IMR-90 (cell line): Measurements from ENCODE around the gene CAMKMT. TPM values are rescaled to one million over a fixed set of nuclear protein-coding genes. Genes with fewer than 3 reads are reported as not detected.

Experiments
- ATAC-seq: fragments of 200-7000 bp; cut with Tn5 transposase; 2 replicates; pipeline ENCODE4 v1.9.1; 2020; ENCODE audit warnings: low read depth, mild to moderate bottlenecking, moderate library complexity
- BruUV-seq: library from RNA; stranded (reverse); fragments of 400-500 nt; replicated peaks from 2 replicates; lab custom pipeline; 2021; lab: Mats Ljungman, UMichigan
- CTCF ChIA-PET: fragments of 300-600 bp; formaldehyde crosslinking; extraction: SDS; loops from one replicate; lab custom pipeline; 2021; ENCODE audit warnings: antibody characterized with exemption; lab: Yijun Ruan, JAX
- POLR2A ChIA-PET: fragments of 300-600 bp; sonication (Branson Sonifier 250); formaldehyde crosslinking; loops from one replicate; lab custom pipeline; 2022; ENCODE audit warnings: antibody characterized with exemption; ENCODE audit not compliant: unreplicated experiment; lab: Charles Lee
- DNase-seq: peaks from one replicate; pipeline ENCODE4 v3.0.0; 2013
- H2AFZ ChIP-seq: replicated peaks from 2 replicates; pipeline ENCODE3; 2013; ENCODE audit warnings: low read length, mild to moderate bottlenecking; ENCODE audit not compliant: poor library complexity
- H2AK5ac ChIP-seq: 2 replicates; pipeline ENCODE4 v1.6.1; 2013; ENCODE audit warnings: low read depth, low read length, inconsistent platforms
- H2AK9ac ChIP-seq: replicated peaks from 2 replicates; pipeline ENCODE3; 2013; ENCODE audit warnings: mild to moderate bottlenecking, low read depth, low read length, moderate library complexity; ENCODE audit not compliant: poor library complexity
- H2BK120ac ChIP-seq: 2 replicates; pipeline ENCODE4 v1.6.1; 2013; ENCODE audit warnings: low read depth, low read length, inconsistent platforms
- H2BK15ac ChIP-seq: 3 replicates; pipeline ENCODE4 v1.6.1; 2013; ENCODE audit warnings: low read depth, low read length, inconsistent platforms
- H2BK20ac ChIP-seq: 2 replicates; pipeline ENCODE4 v1.6.1; 2013; ENCODE audit warnings: low read depth, mild to moderate bottlenecking, inconsistent platforms, low read length, moderate library complexity
- H2BK5ac ChIP-seq: 2 replicates; pipeline ENCODE4 v1.6.1; 2013; ENCODE audit warnings: mild to moderate bottlenecking, low read depth, low read length, inconsistent platforms; ENCODE audit not compliant: poor library complexity, severe bottlenecking
- H3K14ac ChIP-seq: replicated peaks from 2 replicates; pipeline ENCODE4 v1.6.1; 2013; ENCODE audit warnings: low read depth, low read length, inconsistent platforms
- H3K18ac ChIP-seq: 2 replicates; pipeline ENCODE4 v1.6.1; 2013; ENCODE audit warnings: low read depth, low read length, control low read depth
- H3K23ac ChIP-seq: 2 replicates; pipeline ENCODE4 v1.6.1; 2013; ENCODE audit warnings: low read depth, low read length, inconsistent platforms
- H3K27ac ChIP-seq: 2 replicates; pipeline ENCODE4 v1.5.1; 2013; ENCODE audit warnings: mild to moderate bottlenecking, control low read depth, low read length; ENCODE audit not compliant: insufficient read depth
- H3K27me3 ChIP-seq: 2 replicates; pipeline ENCODE4 v1.6.1; 2013; ENCODE audit warnings: low read length; ENCODE audit not compliant: control insufficient read depth, insufficient read depth
- H3K36me3 ChIP-seq: 2 replicates; pipeline ENCODE4 v1.6.1; 2013; ENCODE audit warnings: low read length, mixed read lengths; ENCODE audit not compliant: control insufficient read depth, insufficient read depth
- H3K4ac ChIP-seq: 2 replicates; pipeline ENCODE4 v1.6.1; 2013; ENCODE audit warnings: low read depth, low read length, inconsistent platforms
- H3K4me1 ChIP-seq: 2 replicates; pipeline ENCODE4 v1.6.1; 2013; ENCODE audit warnings: low read length, mixed read lengths; ENCODE audit not compliant: control insufficient read depth, insufficient read depth
- H3K4me2 ChIP-seq: 2 replicates; pipeline ENCODE4 v1.6.1; 2013; ENCODE audit warnings: low read depth, mild to moderate bottlenecking, control low read depth, low read length, moderate library complexity
- H3K4me3 ChIP-seq: 2 replicates; pipeline ENCODE4 v1.5.1; 2013; ENCODE audit warnings: low read depth, mild to moderate bottlenecking, control low read depth, low read length, moderate library complexity; ENCODE audit not compliant: insufficient read depth
- H3K56ac ChIP-seq: 2 replicates; pipeline ENCODE4 v1.6.1; 2013; ENCODE audit warnings: low read length, inconsistent platforms; ENCODE audit not compliant: insufficient read depth; ENCODE audit errors: extremely low read depth
- H3K79me1 ChIP-seq, 2 experiments: 2 replicates each; pipeline ENCODE4 v1.6.1; 2013; ENCODE audit warnings: low read length in 2 of 2, inconsistent platforms in 1 of 2, low read depth in 1 of 2
- H3K9ac ChIP-seq: 2 replicates; pipeline ENCODE4 v1.6.1; 2013; ENCODE audit warnings: low read depth, low read length, control low read depth
- H3K9me1 ChIP-seq: 2 replicates; pipeline ENCODE4 v1.6.1; 2013; ENCODE audit warnings: low read length, inconsistent platforms; ENCODE audit not compliant: insufficient read depth
- H3K9me3 ChIP-seq: 2 replicates; pipeline ENCODE4 v1.6.1; 2013; ENCODE audit warnings: low read length; ENCODE audit not compliant: control insufficient read depth, insufficient read depth
- H4K20me1 ChIP-seq: 2 replicates; pipeline ENCODE4 v1.6.1; 2013; ENCODE audit warnings: low read length, inconsistent platforms; ENCODE audit not compliant: insufficient read depth
- H4K5ac ChIP-seq: 2 replicates; pipeline ENCODE4 v1.6.1; 2013; ENCODE audit warnings: mild to moderate bottlenecking, low read depth, low read length, control low read depth
- H4K8ac ChIP-seq, 2 experiments: 2 replicates each; pipeline ENCODE4 v1.6.1; 2013; ENCODE audit warnings: low read depth in 2 of 2, low read length in 2 of 2, control low read depth in 1 of 2, inconsistent platforms in 1 of 2
- H4K91ac ChIP-seq: 2 replicates; pipeline ENCODE4 v1.6.1; 2013; ENCODE audit warnings: low read depth, low read length, inconsistent platforms; ENCODE audit not compliant: insufficient read depth
- CHD1 ChIP-seq: IDR thresholded peaks from 2 replicates; pipeline ENCODE4 v1.6.1; 2012; ENCODE audit warnings: low read depth, low read length, improper control_type of control experiment
- MAFK ChIP-seq: IDR thresholded peaks from 2 replicates; pipeline ENCODE4 v1.6.1; 2012; ENCODE audit warnings: low read depth, low read length, improper control_type of control experiment
- MXI1 ChIP-seq: IDR thresholded peaks from 2 replicates; pipeline ENCODE4 v1.6.1; 2012; ENCODE audit warnings: low read depth, mild to moderate bottlenecking, low read length, moderate library complexity, borderline replicate concordance
- RAD21 ChIP-seq: IDR thresholded peaks from 2 replicates; pipeline ENCODE4 v1.6.1; 2012; ENCODE audit warnings: low read length, improper control_type of control experiment
- SMC3 ChIP-seq: fragments of 150-350 bp; IDR thresholded peaks from 2 replicates; pipeline ENCODE4 v1.6.1; 2016; ENCODE audit warnings: low read depth, mild to moderate bottlenecking, antibody characterized with exemption, low read length, moderate library complexity
- WGBS, 2 experiments: methylation state at CpG; one replicate each; pipeline versions ENCODE4 v1.1.5 to v1.1.7; 2013; ENCODE audit warnings: missing lambda C conversion rate in 2 of 2; ENCODE audit not compliant: insufficient read length in 1 of 2; ENCODE audit errors: extremely low coverage in 2 of 2; 5-methylcytosine and 5-hydroxymethylcytosine counted together
- dilution Hi-C: fragments of 300-500 bp; cut with HindIII; formaldehyde crosslinking; loops from one replicate; pipeline ENCODE4 v1.14.3; 2018; ENCODE audit warnings: low sequenced_read_pairs; ENCODE audit not compliant: unreplicated experiment
- in situ Hi-C: fragments of 300-500 bp; cut with MboI; formaldehyde crosslinking; loops from 3 replicates; pipeline ENCODE4 v1.14.3; 2019; ENCODE audit warnings: low sequenced_read_pairs, inconsistent platforms, mixed read lengths
- intact Hi-C: fragments of 100-400 bp; cut with micrococcal nuclease; formaldehyde crosslinking; loops from 2 replicates; pipeline ENCODE4 v1.10.0; 2022
- polyA plus RNA-seq, 3 experiments: library from polyadenylated mRNA; depleted of rRNA; stranded (reverse); fragments of >200 nt; gene quantifications; 2 replicates each; pipeline ENCODE4 v1.2.3, GENCODE V29; 2012; ENCODE audit warnings: low replicate concordance in 1 of 3
- total RNA-seq: library from RNA; depleted of rRNA; stranded (reverse); fragments of >200 nt; gene quantifications from 2 replicates; pipeline ENCODE4 v1.2.3, GENCODE V29; 2012
- TF ChIP-seq, protein P1 (sequence below): fragments of 150-350 bp; IDR thresholded peaks from 2 replicates; pipeline ENCODE4 v1.6.1; 2017; ENCODE audit warnings: mild to moderate bottlenecking, antibody characterized with exemption, low read length, low read depth
- TF ChIP-seq, protein P2 (sequence below): conservative IDR thresholded peaks from 2 replicates; pipeline ENCODE4 v1.5.1; 2012; ENCODE audit warnings: mild to moderate bottlenecking, low read depth, low read length, improper control_type of control experiment

Gene CAMKMT
- total and polyA plus RNA-seq, 2 of the 4 experiments (the other 2 are of a cell fraction): 4.4 to 6.8 TPM

DNA sequence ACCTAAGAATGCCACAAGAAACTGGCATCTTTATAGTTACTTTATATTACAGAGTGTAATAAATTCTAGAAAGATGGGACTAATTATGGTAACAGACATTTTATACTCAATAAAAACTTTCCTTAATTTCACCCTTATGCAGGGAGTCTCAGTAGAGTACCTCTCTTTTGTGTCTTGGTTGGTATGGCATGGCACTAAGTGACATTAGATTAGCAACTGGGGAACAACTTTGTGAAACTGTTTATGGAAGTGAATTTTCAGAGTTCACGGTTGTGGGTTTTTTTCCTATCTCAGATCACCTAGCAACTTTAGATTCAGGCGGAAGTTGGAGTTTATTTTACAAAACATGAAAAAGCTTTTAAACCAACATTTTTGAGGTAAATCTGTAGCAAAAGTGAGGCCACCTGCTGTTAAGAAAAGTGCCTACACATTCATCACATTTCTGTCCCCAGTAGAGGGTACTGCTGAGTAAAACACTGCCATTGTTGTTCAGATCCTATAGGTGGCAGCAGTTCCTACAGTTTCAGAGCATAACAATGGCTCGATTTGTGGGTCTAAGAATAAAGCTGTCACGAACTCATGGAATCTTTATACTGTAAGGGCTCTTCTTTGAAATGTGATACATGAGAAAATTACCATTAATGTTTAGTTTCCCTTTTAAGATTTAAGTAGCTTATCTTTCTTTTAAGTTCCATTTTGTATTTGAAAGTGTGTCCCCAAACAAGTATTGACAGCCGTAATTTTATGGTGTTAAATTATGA, 117.6 kb downstream of the CAMKMT start:
- no peak overlapping the region for H2BK20ac ChIP-seq
- no peak overlapping the region for H2AK5ac ChIP-seq
- intact Hi-C loops (loop anchor here (1.0 to 10.0 kb wide), 8 partner anchors 87 to 1015 kb away; no protein-coding TSS in a partner anchor), dilution Hi-C loops (no loop called here), in situ Hi-C loops (loop anchor here (10.0 to 25.0 kb wide), 2 partner anchors 445 to 483 kb away; no protein-coding TSS in a partner anchor)
- H3K14ac ChIP-seq: no peak overlapping the region
- ChIA-PET POLR2A (no interaction called here), CTCF (interaction anchor here (0.5 to 1.9 kb wide), 48 partner anchors 10 to 1128 kb away, joined by 3 to 28 read pairs (median 4); no protein-coding TSS in a partner anchor)
- peak; percentile 100 for ATAC-seq
- no peak overlapping the region for H4K5ac ChIP-seq
- no peak overlapping the region for H4K91ac ChIP-seq
- no peaks in the 10 kb centered on the region for H3K27me3 ChIP-seq
- no peak overlapping the region for H2BK15ac ChIP-seq
- H3K9me1 ChIP-seq: no peaks in the 10 kb centered on the region
- H3K9ac ChIP-seq: no peak overlapping the region
- no TSS peak for BruUV-seq
- H2AFZ ChIP-seq: no peak overlapping the region
- H3K4me3 ChIP-seq: no peak overlapping the region
- no peaks in the 10 kb centered on the region for H3K4me1 ChIP-seq
- no peak overlapping the region for H2BK120ac ChIP-seq
- no peak overlapping the region for H3K4me2 ChIP-seq
- WGBS, 2 experiments: no CpG with 5 or more reads among the region's 5 CpGs
- H2BK5ac ChIP-seq: no peak overlapping the region
- H3K18ac ChIP-seq: no peak overlapping the region
- no peak overlapping the region for H2AK9ac ChIP-seq
- no peak overlapping the region for H4K8ac ChIP-seq
- TF ChIP-seq RAD21: peak; percentile 90
- TF ChIP-seq MAFK: peak; percentile 47; the same call in 1 of the 2 replicates
- TF ChIP-seq, protein P1, sequence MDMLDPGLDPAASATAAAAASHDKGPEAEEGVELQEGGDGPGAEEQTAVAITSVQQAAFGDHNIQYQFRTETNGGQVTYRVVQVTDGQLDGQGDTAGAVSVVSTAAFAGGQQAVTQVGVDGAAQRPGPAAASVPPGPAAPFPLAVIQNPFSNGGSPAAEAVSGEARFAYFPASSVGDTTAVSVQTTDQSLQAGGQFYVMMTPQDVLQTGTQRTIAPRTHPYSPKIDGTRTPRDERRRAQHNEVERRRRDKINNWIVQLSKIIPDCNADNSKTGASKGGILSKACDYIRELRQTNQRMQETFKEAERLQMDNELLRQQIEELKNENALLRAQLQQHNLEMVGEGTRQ: no peak
- TF ChIP-seq CHD1: no peak
- no peak for TF ChIP-seq MXI1
- peak; percentile 96 for TF ChIP-seq SMC3
- TF ChIP-seq, protein P2, sequence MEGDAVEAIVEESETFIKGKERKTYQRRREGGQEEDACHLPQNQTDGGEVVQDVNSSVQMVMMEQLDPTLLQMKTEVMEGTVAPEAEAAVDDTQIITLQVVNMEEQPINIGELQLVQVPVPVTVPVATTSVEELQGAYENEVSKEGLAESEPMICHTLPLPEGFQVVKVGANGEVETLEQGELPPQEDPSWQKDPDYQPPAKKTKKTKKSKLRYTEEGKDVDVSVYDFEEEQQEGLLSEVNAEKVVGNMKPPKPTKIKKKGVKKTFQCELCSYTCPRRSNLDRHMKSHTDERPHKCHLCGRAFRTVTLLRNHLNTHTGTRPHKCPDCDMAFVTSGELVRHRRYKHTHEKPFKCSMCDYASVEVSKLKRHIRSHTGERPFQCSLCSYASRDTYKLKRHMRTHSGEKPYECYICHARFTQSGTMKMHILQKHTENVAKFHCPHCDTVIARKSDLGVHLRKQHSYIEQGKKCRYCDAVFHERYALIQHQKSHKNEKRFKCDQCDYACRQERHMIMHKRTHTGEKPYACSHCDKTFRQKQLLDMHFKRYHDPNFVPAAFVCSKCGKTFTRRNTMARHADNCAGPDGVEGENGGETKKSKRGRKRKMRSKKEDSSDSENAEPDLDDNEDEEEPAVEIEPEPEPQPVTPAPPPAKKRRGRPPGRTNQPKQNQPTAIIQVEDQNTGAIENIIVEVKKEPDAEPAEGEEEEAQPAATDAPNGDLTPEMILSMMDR: peak; percentile 100; the same call in 1 of the 2 replicates
- no peak overlapping the region for H3K23ac ChIP-seq
- H3K4ac ChIP-seq: no peak overlapping the region
- H3K56ac ChIP-seq: no peak overlapping the region
- H3K79me1 ChIP-seq: no peaks in the 10 kb centered on the region; a peak in 1 of 4 replicates
- H3K36me3 ChIP-seq: no peaks in the 10 kb centered on the region
- peak; percentile 87 for DNase-seq
- no peaks in the 10 kb centered on the region for H3K9me3 ChIP-seq
- H4K20me1 ChIP-seq: no peaks in the 10 kb centered on the region
- no peak overlapping the region for H3K27ac ChIP-seq
